ENCODE measurements around the gene APOBEC3A. TPM values are rescaled to one million over a fixed set of nuclear protein-coding genes. Genes with fewer than 3 reads are reported as not detected.
"Not testable (repeated sequence)": the region's sequence is repeated elsewhere in the genome, so short reads cannot be mapped to it uniquely, and the experiment has no call there.

Gene APOBEC3A
- total RNA-seq, 1 donor from 2014 or later, result 17.5 TPM

GRCh38 chr22:38942702-38943101 lies 14.7 kb upstream of the APOBEC3A start:
- DNase-seq (ENCODE audit: low spot score), result no peak

- DNase-seq (ENCODE audit: low spot score), result no peak
Observed at GRCh38 chr22:38943201-38943600, 14.2 kb upstream of the APOBEC3A start.

- no peak for DNase-seq (ENCODE audit: low spot score)
Observed at GRCh38 chr22:38943882-38944281, 13.5 kb upstream of the APOBEC3A start.

- no peak for DNase-seq (ENCODE audit: low spot score)
Observed at GRCh38 chr22:38944653-38945052, 12.8 kb upstream of the APOBEC3A start.

- DNase-seq (ENCODE audit: low spot score), result not testable (repeated sequence)
Observed at GRCh38 chr22:38945706-38946338, 11.6 kb upstream of the APOBEC3A start.

GRCh38 chr22:38946771-38947170 lies 10.6 kb upstream of the APOBEC3A start:
- no peak for DNase-seq (ENCODE audit: low spot score)

GRCh38 chr22:38947321-38948140 lies 9.9 kb upstream of the APOBEC3A start:
- no peak for DNase-seq (ENCODE audit: low spot score)

GRCh38 chr22:38948181-38948940 lies 9.0 kb upstream of the APOBEC3A start:
- no peak for DNase-seq (ENCODE audit: low spot score)

- DNase-seq (ENCODE audit: low spot score), result no peak
Observed at GRCh38 chr22:38949889-38950405, 7.5 kb upstream of the APOBEC3A start.

- no peak for DNase-seq (ENCODE audit: low spot score)
Observed at GRCh38 chr22:38950527-38951295, 6.7 kb upstream of the APOBEC3A start.

GRCh38 chr22:38951734-38952133 lies 5.7 kb upstream of the APOBEC3A start:
- no peak for DNase-seq (ENCODE audit: low spot score)

- DNase-seq (ENCODE audit: low spot score), result no peak
Observed at GRCh38 chr22:38952281-38952993, 5.0 kb upstream of the APOBEC3A start.

- no peak for DNase-seq (ENCODE audit: low spot score)
Observed at GRCh38 chr22:38953091-38953490, 4.3 kb upstream of the APOBEC3A start.

GRCh38 chr22:38953577-38954413 lies 3.6 kb upstream of the APOBEC3A start:
- DNase-seq (ENCODE audit: low spot score), result no peak

- DNase-seq (ENCODE audit: low spot score), result no peak
Observed at GRCh38 chr22:38954414-38955043, 2.9 kb upstream of the APOBEC3A start.

GRCh38 chr22:38955250-38955905 lies 2.0 kb upstream of the APOBEC3A start:
- DNase-seq (ENCODE audit: low spot score), result no peak

GRCh38 chr22:38955926-38956325 lies 1.5 kb upstream of the APOBEC3A start:
- DNase-seq (ENCODE audit: low spot score), result no peak

- DNase-seq (ENCODE audit: low spot score), result no peak
Observed at GRCh38 chr22:38956551-38956950, 858 bp upstream of the APOBEC3A start.
